Fibroblast of pulmonary artery (primary cell): ENCODE measurements around the gene EHMT1.

ENCODE experiments used
- DNase-seq: peaks from one replicate; pipeline ENCODE4 v3.0.0-alpha.2; 2010; ENCODE audit warnings: low read depth
- H3K4me3 ChIP-seq: replicated peaks from 2 replicates; pipeline ENCODE4 v1.5.1; 2011; ENCODE audit warnings: low read depth, mild to moderate bottlenecking, control low read depth, low read length, moderate library complexity
- TF ChIP-seq, protein P1 (sequence below): IDR thresholded peaks from 2 replicates; pipeline ENCODE4 v1.5.1; 2011; ENCODE audit warnings: mild to moderate bottlenecking, control low read depth, low read length, inconsistent platforms; ENCODE audit errors: missing control alignments

Gene EHMT1

DNA sequence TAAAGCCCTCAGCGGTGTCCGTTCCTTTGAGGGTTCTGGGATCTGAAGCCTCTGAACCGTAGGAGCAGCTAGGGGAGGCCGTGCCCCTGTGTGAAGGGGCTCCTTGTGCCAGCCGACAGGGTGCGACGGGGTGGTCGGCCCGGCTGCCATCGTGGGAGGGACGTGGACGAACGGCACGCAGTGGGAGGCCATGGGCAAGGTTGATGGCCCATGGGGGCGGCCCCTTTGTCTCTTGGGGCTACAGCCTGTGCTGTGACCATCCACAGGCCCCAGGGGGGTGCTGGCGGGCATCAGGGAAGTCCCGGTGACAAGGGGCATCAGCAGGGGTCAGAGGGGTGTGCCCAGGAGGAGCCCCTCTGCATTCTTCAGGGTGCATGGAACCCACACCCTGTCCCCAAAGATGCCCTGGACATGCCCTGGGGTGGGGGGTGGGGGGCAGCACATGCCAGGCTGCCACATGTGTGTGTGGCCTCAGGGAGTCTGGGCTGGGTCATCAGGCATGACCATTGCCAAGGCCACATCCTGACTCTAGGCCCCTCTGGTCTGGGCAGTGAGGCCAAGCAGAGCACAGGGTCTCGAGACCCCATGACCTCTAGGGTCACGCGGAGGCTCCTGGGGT lies 209.2 kb downstream of the EHMT1 start:
- DNase-seq, result no peak
- no peak overlapping the region for H3K4me3 ChIP-seq
- TF ChIP-seq, protein P1, sequence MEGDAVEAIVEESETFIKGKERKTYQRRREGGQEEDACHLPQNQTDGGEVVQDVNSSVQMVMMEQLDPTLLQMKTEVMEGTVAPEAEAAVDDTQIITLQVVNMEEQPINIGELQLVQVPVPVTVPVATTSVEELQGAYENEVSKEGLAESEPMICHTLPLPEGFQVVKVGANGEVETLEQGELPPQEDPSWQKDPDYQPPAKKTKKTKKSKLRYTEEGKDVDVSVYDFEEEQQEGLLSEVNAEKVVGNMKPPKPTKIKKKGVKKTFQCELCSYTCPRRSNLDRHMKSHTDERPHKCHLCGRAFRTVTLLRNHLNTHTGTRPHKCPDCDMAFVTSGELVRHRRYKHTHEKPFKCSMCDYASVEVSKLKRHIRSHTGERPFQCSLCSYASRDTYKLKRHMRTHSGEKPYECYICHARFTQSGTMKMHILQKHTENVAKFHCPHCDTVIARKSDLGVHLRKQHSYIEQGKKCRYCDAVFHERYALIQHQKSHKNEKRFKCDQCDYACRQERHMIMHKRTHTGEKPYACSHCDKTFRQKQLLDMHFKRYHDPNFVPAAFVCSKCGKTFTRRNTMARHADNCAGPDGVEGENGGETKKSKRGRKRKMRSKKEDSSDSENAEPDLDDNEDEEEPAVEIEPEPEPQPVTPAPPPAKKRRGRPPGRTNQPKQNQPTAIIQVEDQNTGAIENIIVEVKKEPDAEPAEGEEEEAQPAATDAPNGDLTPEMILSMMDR, result no peak

DNA sequence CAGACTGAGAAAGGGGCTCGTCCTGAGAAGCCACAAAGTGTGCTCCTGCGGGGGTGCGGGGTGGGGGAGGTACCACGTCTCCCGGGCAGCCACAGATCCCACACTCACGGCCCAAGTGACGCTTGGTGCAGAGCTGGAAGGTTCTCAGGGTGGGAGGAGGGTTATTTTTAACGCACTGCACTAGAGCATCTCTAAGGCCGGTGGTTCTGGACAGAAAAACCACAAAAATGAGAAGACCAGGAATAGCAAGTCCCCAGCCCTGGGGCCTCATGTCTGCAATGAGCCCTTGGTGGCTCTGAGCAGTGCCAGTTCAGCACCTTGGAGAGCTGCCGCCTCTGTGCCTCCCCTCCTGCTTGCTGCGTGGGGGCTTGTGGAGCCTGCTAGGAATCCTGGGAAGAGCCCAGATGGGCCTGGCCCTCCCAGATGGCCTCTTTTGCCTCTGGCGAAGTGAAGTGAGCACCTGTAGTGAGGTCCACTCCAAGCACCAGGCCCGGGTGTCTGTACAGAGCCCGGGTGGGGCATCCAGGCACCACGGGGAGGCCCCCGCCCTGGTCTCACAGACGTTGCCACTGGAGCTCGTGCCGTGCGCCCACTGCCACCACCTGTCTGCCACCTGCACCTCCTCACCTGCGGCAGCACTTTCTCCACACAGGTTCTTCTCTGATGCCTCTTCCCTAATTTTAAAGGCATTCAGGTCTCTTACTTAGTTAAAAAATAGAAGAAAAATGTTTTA lies 209.9 kb downstream of the EHMT1 start:
- DNase-seq, result peak; percentile 21
- TF ChIP-seq, protein P1, result no peak
- H3K4me3 ChIP-seq, result no peak overlapping the region

DNA sequence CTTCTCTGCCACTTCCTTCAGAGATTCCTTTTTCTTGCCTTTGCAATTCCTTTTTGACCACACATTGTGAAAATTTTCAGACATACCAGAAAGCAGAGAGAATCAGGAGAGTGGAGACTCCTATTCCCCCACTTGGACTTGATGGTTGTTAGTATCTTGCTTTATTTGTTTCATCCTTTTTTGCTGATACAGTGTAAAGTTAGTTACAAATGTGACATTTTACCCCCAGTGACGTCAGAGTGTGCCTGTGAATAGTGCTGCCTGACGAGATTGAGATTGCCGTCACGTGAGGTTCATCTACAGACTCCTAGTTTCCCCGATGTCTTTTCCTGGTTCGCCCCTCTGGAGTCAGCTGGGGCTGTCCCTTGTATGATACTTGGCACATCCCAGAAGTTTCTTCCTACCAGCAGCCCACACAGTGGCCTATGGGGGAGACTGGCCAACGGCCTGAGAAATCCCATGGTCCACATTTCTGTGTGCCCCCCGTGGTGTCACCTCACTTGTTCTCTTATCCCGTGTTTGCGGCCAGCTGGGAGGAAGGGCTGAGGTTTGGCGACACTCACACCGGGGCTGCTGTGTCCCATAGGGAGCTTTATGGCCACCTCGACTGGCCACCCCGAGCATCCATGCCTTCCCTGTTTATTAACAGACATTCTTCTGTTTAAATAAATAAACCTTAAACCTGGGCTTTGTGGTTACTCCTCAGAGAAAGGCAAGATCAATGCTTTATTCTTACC lies 210.6 kb downstream of the EHMT1 start:
- TF ChIP-seq, protein P1, result no peak
- H3K4me3 ChIP-seq, result no peak overlapping the region
- DNase-seq, result no peak

DNA sequence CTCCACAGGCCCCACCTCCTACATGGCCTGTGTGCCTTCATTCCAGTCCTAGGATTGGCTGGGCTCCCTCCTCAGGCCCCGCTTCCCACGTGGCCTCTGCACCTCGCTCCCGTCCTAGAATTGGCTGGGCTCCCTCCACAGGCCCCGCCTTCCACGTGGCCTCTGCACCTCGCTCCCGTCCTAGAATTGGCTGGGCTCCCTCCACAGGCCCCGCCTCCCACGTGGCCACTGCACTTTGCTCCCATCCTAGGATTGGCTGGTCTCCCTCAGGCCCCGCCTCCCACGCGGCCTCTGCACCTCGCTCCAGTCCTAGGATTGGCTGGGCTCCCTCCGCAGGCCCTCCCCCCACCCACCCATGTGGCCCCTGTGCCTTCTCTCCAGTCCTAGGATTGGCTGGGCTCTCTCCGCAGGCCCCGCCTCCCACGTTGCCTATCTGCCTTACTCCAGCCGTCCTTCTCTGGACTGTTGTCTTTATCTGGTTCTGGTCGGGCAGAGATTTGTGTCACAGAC lies 213.4 kb downstream of the EHMT1 start:
- TF ChIP-seq, protein P1, result no peak
- H3K4me3 ChIP-seq, result no peak overlapping the region
- no peak for DNase-seq

DNA sequence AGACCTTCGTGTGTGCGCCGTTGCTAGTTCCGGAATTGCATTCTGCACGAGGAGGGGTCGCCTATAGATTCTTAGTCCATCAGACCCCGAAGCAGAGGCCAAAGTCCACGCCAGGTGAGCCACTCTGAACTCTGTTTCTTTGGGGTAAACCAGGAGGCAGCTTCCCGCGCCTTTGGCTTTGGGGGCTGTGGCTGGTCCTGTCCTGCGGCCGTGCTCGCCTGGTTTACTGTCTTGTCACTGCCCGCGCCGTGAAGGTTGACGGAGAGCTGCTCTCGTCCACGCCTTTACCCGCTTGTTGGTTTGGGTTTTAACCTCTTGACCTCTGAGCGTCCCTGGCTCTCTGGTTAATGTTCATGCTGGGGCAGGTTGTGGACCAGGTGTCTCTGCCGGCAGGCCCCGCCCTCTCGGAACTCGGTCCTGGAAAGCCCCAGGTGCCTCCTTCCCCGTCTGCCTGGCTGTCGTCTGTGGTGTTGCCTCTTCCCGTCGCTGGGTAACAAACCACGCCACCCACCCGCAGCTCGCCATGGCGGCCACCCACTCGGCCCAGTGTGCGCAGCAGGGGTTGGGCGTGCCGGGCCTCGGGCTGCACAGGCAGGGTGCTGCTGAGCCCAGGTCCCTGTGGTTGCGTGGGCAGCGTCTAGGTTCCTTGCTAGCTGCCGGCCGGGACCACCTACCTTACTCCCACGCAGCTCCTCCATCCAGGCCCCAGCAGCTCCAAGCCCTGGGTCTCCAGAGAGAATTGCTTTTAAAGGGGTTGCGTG lies 214.2 kb downstream of the EHMT1 start:
- DNase-seq, result no peak
- TF ChIP-seq, protein P1, result no peak
- H3K4me3 ChIP-seq, result no peak overlapping the region

DNA sequence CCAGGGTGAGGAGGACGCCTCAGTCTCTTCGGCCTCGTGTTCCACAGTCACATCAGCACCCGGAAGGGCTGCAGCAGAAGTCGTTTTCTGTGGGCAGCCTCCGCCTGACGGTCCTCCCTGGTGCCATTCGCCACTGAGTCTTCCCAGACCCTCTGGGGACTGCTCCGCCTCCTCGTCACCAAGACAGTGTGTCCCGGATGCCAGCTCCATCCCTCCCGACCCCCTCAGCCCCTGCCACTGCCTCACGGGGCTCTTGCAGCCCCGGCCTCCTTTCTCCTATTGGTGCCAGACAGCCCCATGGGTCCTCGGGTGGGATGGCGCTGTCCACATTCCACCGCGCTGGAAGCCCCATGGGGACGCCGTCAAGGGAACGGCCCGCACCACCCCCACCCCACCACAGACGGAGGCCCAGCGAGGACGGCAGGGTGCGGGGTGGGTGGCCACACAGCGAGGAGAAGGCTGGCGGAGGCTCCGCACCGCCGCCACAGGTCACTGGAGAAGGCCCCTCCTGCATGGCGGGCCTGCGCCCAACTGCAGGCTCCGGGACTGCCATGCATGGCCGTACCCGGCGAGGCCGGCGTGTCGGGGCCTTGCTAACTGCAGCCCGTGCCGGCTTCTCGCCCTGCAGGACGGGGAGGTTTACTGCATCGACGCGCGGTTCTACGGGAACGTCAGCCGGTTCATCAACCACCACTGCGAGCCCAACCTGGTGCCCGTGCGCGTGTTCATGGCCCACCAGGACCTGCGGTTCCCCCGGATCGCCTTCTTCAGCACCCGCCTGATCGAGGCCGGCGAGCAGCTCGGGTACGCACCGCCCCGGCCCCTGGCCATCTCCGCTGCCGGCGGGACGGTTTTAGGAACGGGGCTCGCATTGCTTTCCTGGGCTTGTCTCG lies 215.2 kb downstream of the EHMT1 start:
- TF ChIP-seq, protein P1, result no peak
- H3K4me3 ChIP-seq, result no peak overlapping the region
- DNase-seq, result no peak
